ENCODE results near the gene CGB3. TPM values are rescaled to one million over a fixed set of nuclear protein-coding genes. Genes with fewer than 3 reads are reported as not detected.

CGB3 gene
- total and polyA plus RNA-seq, 10 of the 15 experiments (the other 5 are each of a cell fraction or from before 2014, with no cell fraction given) = not detected

DNA sequence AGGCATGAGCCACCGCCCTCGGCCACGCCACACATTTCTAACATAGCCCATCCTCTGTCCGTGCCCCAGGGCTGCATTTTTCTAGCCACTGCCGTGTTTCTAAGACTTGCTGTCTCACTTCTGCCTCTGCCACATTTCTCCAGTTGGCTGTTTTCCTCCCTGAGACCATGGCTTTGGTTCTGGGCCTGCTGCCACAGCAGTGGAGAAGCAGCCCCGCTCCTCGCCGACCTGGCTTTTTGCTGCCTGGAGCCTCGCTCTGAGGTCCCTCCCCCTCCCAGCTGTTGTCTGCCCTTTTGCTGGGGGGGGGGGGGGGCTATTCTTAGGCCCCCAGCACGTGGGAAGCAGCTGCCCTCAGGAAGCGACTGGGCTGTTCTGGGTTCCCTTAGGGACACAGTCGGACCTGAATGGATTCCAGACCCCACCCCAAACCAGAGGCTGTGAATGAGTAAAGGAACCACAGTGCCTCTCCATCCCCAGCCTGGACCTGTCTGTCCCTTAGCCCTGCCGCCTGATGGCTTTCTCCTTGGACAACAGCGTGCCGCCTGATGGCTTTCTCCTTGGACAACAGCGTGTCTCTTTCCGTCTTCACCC, 34.3 kb downstream of the CGB3 start:
- Histone ChIP-seq H3K4me2 (ENCODE audit: control insufficient read depth, insufficient read depth) (peak overlapping the region; percentile 7; the same call in 1 of the 2 replicates), H3K9ac (ENCODE audit: control insufficient read depth, insufficient read depth, low read length) (no peak overlapping the region), H3K79me2 (ENCODE audit: control insufficient read depth, insufficient read depth, low read length) (peaks cover 39% of the 10 kb centered on the region), H3K36me3 (ENCODE audit: control insufficient read depth in 2 of 2, insufficient read depth in 2 of 2, low read length in 1 of 2) (peaks cover 4 to 19% of the 10 kb centered on the region in 2 experiments; a peak in 3 of 4 replicates), H3K4me3 (no peak overlapping the region), H3K9me3 (replicated peaks; ENCODE audit: control insufficient read depth, insufficient read depth, low read length) (no peaks in the 10 kb centered on the region), H3K27me3 (replicated peaks in 1 of 2; ENCODE audit: control insufficient read depth in 2 of 2, insufficient read depth in 2 of 2, low read length in 1 of 2) (no peaks in the 10 kb centered on the region), H3K27ac (ENCODE audit: control insufficient read depth, insufficient read depth) (no peak overlapping the region), H3K4me1 (ENCODE audit: control insufficient read depth, insufficient read depth, low read length) (peaks cover 3% of the 10 kb centered on the region), H4K20me1 (ENCODE audit: control insufficient read depth, insufficient read depth) (no peaks in the 10 kb centered on the region), H2AFZ (ENCODE audit: control insufficient read depth, low read depth, low read length) (no peak overlapping the region)
- ATAC-seq (no peak), FAIRE-seq (no peak), DNase-seq (ENCODE audit: low read depth, low spot score) (no peak)
- TF ChIP-seq KAT2A (conservative IDR thresholded peaks at IDR 0.05; ENCODE audit: control insufficient read depth, low read depth, low read length) = no peak
- TF ChIP-seq RFX5 (IDR thresholded peaks at IDR 0.05; ENCODE audit: low read depth, low read length) = no peak
- no peak for TF ChIP-seq LARP7 (IDR thresholded peaks at IDR 0.05)
- TF ChIP-seq CBX3 (IDR thresholded peaks at IDR 0.05; ENCODE audit: borderline replicate concordance, low read depth) = no peak
- no peak for TF ChIP-seq HCFC1 (IDR thresholded peaks at IDR 0.05; ENCODE audit: low read length)
- no peak for TF ChIP-seq NR2C1 (IDR thresholded peaks at IDR 0.05)
- no peak for TF ChIP-seq PML (IDR thresholded peaks at IDR 0.05; ENCODE audit: low read length)
- TF ChIP-seq BCL11A (IDR thresholded peaks at IDR 0.05; ENCODE audit: low read depth, low read length) = no peak
- TF ChIP-seq, protein P1, sequence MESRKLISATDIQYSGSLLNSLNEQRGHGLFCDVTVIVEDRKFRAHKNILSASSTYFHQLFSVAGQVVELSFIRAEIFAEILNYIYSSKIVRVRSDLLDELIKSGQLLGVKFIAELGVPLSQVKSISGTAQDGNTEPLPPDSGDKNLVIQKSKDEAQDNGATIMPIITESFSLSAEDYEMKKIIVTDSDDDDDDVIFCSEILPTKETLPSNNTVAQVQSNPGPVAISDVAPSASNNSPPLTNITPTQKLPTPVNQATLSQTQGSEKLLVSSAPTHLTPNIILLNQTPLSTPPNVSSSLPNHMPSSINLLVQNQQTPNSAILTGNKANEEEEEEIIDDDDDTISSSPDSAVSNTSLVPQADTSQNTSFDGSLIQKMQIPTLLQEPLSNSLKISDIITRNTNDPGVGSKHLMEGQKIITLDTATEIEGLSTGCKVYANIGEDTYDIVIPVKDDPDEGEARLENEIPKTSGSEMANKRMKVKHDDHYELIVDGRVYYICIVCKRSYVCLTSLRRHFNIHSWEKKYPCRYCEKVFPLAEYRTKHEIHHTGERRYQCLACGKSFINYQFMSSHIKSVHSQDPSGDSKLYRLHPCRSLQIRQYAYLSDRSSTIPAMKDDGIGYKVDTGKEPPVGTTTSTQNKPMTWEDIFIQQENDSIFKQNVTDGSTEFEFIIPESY (IDR thresholded peaks at IDR 0.05) = no peak
- TF ChIP-seq, protein P2, sequence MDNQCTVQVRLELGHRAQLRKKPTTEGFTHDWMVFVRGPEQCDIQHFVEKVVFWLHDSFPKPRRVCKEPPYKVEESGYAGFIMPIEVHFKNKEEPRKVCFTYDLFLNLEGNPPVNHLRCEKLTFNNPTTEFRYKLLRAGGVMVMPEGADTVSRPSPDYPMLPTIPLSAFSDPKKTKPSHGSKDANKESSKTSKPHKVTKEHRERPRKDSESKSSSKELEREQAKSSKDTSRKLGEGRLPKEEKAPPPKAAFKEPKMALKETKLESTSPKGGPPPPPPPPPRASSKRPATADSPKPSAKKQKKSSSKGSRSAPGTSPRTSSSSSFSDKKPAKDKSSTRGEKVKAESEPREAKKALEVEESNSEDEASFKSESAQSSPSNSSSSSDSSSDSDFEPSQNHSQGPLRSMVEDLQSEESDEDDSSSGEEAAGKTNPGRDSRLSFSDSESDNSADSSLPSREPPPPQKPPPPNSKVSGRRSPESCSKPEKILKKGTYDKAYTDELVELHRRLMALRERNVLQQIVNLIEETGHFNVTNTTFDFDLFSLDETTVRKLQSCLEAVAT (IDR thresholded peaks at IDR 0.05) = no peak
- TF ChIP-seq MXI1 (IDR thresholded peaks at IDR 0.05; ENCODE audit: low read depth, low read length) = no peak
- no peak for TF ChIP-seq BMI1 (IDR thresholded peaks at IDR 0.05; ENCODE audit: borderline replicate concordance)
- TF ChIP-seq CEBPB (IDR thresholded peaks at IDR 0.05; ENCODE audit: borderline replicate concordance in 1 of 2, low read depth in 2 of 2, low read length in 2 of 2) = no peak
- ChIA-PET CTCF (interaction anchor here (1.0 to 2.5 kb wide), 4 partner anchors 10 to 315 kb away, joined by 3 to 7 read pairs (median 3); no protein-coding TSS in a partner anchor), POLR2A (no interaction called here), SMC1A (ENCODE audit: uncharacterized antibody, unreplicated experiment) (interaction anchor here (1.1 kb wide), 1 partner anchor 11 kb away, joined by 3 read pairs; no protein-coding TSS in a partner anchor), RAD21 (ENCODE audit: unreplicated experiment) (no interaction called here)
- in situ Hi-C loops (cut with MboI) = no loop called here
- no TSS peak for BruUV-seq (replicated peaks)
- intact Hi-C loops (cut with micrococcal nuclease; ENCODE audit: unreplicated experiment) = no loop called here
- WGBS (ENCODE audit: insufficient coverage, insufficient replicate concordance, low lambda C conversion rate, missing lambda C conversion rate) = 88% methylated on average over 16 of the region's 17 CpGs

Measured in GM12878 (cell line).